Colonic mucosa (tissue), 4 donors: ENCODE measurements around the gene GAD2. TPM values are rescaled to one million over a fixed set of nuclear protein-coding genes. Genes with fewer than 3 reads are reported as not detected.

Experiments used
- DNase-seq: peaks from one replicate; pipeline ENCODE4 v3.0.0-alpha.2; 2020
- H3K27ac ChIP-seq: fragments of 200-600 bp; one replicate; pipeline ENCODE4 v1.8.0; 2021
- H3K27me3 ChIP-seq: fragments of 200-600 bp; one replicate; pipeline ENCODE4 v1.8.0; 2021
- H3K36me3 ChIP-seq: fragments of 200-600 bp; one replicate; pipeline ENCODE4 v1.8.0; 2021
- H3K4me1 ChIP-seq: fragments of 200-600 bp; one replicate; pipeline ENCODE4 v1.8.0; 2021; ENCODE audit warnings: mild to moderate bottlenecking
- H3K4me3 ChIP-seq: fragments of 200-600 bp; one replicate; pipeline ENCODE4 v1.8.0; 2021
- H3K9ac ChIP-seq, 2 donors: one replicate each; pipeline ENCODE4 v1.7.0; 2013; ENCODE audit warnings: control low read depth in 2 of 2, low read depth in 2 of 2, low read length in 2 of 2
- H3K9me3 ChIP-seq: fragments of 200-600 bp; one replicate; pipeline ENCODE4 v1.8.0; 2021
- intact Hi-C: fragments of 100-400 bp; cut with DNase I; formaldehyde crosslinking; loops from one replicate; pipeline ENCODE4 v1.14.1; 2022
- total RNA-seq, 2 donors: library from RNA; stranded (reverse); fragmentation: NEBNext Ultra II Directional in 1 of 2; extraction: Animal tissue kit (Norgen Biotek cat#: 25700) in 1 of 2; gene quantifications; one replicate each; pipeline ENCODE4 v1.2.1, GENCODE V29; 2021
- TF ChIP-seq, protein P1 (sequence below): fragments of 200-600 bp; IDR thresholded peaks from one replicate; pipeline ENCODE4 v1.8.0; 2022; ENCODE audit warnings: antibody characterized with exemption, mild to moderate bottlenecking
- donor health status: healthy.
- donor health status: DM: no; HTN: no; CAD: no.
- donor health status: DM: no; HTN: no; CAD: no.

The GAD2 gene
- total RNA-seq, 2 donors from 2014 or later: not detected

DNA sequence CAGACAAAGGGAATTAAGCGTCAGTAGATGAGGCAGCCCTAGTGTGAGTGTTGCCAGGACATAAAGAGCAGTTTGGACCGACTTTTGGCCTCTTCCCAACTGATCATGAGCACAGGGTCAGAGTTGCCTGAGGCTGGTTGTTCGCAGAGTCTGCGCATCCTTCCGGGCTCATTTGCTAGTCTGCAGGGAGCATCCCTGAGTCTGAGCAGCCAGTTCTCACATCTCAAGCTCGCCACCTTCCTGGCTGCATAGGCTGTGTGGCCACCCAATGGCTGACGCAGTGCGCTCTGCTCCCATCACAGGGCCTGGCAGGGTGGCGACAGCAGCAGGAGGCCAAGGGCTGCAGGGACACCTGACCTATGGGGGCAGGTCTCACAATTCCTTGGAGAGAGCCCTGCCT lies 5.0 kb downstream of the GAD2 start:
- Histone ChIP-seq H3K9ac (no peak overlapping the region), H3K27ac (no peak overlapping the region), H3K27me3 (peaks cover 36% of the 10 kb centered on the region), H3K36me3 (no peaks in the 10 kb centered on the region), H3K4me3 (no peak overlapping the region), H3K4me1 (no peaks in the 10 kb centered on the region), H3K9me3 (no peaks in the 10 kb centered on the region)
- intact Hi-C loops: no loop called here
- DNase-seq: no peak
- TF ChIP-seq, protein P1, sequence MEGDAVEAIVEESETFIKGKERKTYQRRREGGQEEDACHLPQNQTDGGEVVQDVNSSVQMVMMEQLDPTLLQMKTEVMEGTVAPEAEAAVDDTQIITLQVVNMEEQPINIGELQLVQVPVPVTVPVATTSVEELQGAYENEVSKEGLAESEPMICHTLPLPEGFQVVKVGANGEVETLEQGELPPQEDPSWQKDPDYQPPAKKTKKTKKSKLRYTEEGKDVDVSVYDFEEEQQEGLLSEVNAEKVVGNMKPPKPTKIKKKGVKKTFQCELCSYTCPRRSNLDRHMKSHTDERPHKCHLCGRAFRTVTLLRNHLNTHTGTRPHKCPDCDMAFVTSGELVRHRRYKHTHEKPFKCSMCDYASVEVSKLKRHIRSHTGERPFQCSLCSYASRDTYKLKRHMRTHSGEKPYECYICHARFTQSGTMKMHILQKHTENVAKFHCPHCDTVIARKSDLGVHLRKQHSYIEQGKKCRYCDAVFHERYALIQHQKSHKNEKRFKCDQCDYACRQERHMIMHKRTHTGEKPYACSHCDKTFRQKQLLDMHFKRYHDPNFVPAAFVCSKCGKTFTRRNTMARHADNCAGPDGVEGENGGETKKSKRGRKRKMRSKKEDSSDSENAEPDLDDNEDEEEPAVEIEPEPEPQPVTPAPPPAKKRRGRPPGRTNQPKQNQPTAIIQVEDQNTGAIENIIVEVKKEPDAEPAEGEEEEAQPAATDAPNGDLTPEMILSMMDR: no peak

DNA sequence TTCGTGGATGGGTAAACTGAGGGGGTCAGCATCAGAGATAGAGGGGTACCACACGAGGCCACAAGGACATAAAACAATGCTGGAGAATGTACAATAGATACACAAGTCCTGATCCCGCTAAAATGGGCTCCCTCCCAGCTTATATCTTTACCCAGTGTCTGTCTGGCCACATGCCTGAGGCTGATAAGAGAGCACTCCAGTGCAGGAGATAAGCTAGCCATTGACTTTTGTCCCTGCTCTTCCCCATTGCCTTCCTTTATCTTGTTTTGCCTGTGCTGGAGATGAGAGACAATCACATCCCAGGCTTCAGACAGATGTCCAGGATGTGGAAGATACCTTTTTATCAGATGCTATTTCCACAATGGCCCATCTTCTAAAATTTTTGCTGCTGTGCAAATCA lies 6.0 kb downstream of the GAD2 start:
- no peaks in the 10 kb centered on the region for H3K4me1 ChIP-seq
- no peaks in the 10 kb centered on the region for H3K36me3 ChIP-seq
- H3K4me3 ChIP-seq: no peak overlapping the region
- peaks cover 27% of the 10 kb centered on the region for H3K27me3 ChIP-seq
- TF ChIP-seq, protein P1: no peak
- no peaks in the 10 kb centered on the region for H3K9me3 ChIP-seq
- H3K27ac ChIP-seq: no peak overlapping the region
- intact Hi-C loops: no loop called here
- DNase-seq: no peak
- H3K9ac ChIP-seq: no peak overlapping the region

DNA sequence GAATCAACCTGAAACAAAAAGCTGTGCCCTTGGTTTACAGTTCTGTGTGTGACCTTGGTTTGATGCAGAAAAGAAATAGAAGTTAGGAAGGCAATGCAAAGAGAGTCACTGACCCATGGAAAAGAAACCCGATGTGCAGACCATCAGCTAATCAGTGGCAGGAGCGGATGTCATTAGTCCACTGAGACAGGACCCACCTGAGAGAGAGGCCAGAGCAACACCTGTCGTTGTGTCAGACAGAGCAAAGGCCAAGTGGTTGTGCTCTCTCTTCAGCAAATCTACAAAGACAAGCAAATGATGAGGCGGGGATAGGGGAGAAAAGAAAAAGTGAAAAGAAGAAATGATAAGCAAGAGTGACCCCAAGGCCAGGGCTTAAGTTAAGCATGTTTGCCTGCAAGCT lies 8.7 kb downstream of the GAD2 start:
- Histone ChIP-seq H3K9me3 (no peaks in the 10 kb centered on the region), H3K27me3 (peaks cover 10% of the 10 kb centered on the region), H3K4me3 (no peak overlapping the region), H3K27ac (no peak overlapping the region), H3K4me1 (no peaks in the 10 kb centered on the region), H3K9ac (no peak overlapping the region), H3K36me3 (no peaks in the 10 kb centered on the region)
- no peak for DNase-seq
- intact Hi-C loops: no loop called here
- TF ChIP-seq, protein P1: no peak

DNA sequence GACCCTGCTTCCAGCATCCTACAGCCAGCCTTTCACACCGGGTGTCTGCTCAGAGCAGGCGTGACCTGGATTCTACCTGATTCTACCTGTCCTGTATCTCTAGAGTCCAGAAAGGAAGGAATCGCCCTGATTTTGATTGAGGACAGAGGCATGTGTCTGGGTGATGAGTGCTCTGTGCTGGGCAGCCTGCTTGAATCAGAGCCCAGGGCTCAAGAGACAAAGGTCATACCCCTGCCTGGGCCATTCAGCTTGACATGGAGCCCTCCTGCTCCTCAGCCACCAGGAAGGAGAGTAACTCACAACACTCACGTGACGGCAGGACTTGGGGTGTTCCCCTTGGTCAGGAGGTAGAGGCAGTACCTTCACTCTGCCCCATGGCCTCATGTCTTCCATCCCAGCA lies 11.2 kb downstream of the GAD2 start:
- H3K4me1 ChIP-seq: no peaks in the 10 kb centered on the region
- H3K27ac ChIP-seq: no peak overlapping the region
- intact Hi-C loops: no loop called here
- no peaks in the 10 kb centered on the region for H3K27me3 ChIP-seq
- no peak for DNase-seq
- H3K36me3 ChIP-seq: no peaks in the 10 kb centered on the region
- TF ChIP-seq, protein P1: no peak
- H3K4me3 ChIP-seq: no peak overlapping the region
- H3K9me3 ChIP-seq: no peaks in the 10 kb centered on the region
- H3K9ac ChIP-seq: no peak overlapping the region

DNA sequence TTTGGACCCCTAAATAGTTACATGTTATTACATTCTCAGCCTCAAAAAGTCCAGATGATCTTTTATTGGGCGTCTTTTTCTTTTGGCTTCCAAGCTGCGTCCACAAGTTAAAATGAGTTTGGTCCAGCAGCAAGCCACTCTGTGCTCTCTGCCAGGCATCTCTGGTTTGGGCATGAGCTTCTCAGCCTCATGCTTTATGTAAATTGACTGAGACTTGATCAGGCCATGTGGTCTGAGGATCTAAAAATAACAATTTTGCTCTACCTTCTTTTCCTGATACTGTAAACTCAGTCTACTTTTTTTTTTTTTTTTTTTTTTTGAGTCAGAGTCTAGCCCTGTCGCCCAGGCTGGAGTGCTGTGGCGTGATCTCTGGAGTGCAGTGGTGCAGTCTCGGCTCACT lies 15.6 kb downstream of the GAD2 start:
- H3K9ac ChIP-seq: no peak overlapping the region
- no peak overlapping the region for H3K4me3 ChIP-seq
- TF ChIP-seq, protein P1: no peak
- no peaks in the 10 kb centered on the region for H3K4me1 ChIP-seq
- no peak for DNase-seq
- H3K27ac ChIP-seq: no peak overlapping the region
- no peaks in the 10 kb centered on the region for H3K27me3 ChIP-seq
- intact Hi-C loops: no loop called here
- H3K9me3 ChIP-seq: no peaks in the 10 kb centered on the region
- no peaks in the 10 kb centered on the region for H3K36me3 ChIP-seq

DNA sequence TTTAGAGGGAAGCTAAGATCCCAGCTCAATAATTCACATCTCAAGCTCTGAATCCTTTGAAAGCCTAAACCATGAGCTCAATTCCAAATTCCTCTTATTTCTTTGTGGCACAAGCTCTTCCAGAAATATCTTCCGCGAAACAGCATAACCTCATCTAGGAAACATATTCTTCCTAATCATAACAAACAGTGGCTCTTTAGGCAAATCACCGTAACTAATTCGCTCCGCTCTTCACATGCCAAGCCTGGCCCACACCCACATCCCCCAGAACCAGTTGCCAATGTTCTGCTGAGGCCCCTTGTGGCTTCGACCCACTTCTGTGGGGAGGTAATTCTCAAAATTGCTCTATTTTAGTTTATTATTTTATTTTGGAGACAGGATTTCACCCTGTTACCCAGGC lies 19.2 kb downstream of the GAD2 start:
- DNase-seq: no peak
- TF ChIP-seq, protein P1: no peak
- no peak overlapping the region for H3K9ac ChIP-seq
- H3K4me1 ChIP-seq: no peaks in the 10 kb centered on the region
- no peaks in the 10 kb centered on the region for H3K36me3 ChIP-seq
- no peaks in the 10 kb centered on the region for H3K27me3 ChIP-seq
- H3K9me3 ChIP-seq: no peaks in the 10 kb centered on the region
- intact Hi-C loops: no loop called here
- no peak overlapping the region for H3K27ac ChIP-seq
- no peak overlapping the region for H3K4me3 ChIP-seq
